ENCODE measurements around the gene MYOF. TPM values are rescaled to one million over a fixed set of nuclear protein-coding genes. Genes with fewer than 3 reads are reported as not detected.

The MYOF gene
- total and polyA plus RNA-seq, 9 of the 15 experiments (the other 6 are each of a cell fraction or from before 2014, with no cell fraction given): 0.06 to 0.27 TPM; not detected in 7

DNA sequence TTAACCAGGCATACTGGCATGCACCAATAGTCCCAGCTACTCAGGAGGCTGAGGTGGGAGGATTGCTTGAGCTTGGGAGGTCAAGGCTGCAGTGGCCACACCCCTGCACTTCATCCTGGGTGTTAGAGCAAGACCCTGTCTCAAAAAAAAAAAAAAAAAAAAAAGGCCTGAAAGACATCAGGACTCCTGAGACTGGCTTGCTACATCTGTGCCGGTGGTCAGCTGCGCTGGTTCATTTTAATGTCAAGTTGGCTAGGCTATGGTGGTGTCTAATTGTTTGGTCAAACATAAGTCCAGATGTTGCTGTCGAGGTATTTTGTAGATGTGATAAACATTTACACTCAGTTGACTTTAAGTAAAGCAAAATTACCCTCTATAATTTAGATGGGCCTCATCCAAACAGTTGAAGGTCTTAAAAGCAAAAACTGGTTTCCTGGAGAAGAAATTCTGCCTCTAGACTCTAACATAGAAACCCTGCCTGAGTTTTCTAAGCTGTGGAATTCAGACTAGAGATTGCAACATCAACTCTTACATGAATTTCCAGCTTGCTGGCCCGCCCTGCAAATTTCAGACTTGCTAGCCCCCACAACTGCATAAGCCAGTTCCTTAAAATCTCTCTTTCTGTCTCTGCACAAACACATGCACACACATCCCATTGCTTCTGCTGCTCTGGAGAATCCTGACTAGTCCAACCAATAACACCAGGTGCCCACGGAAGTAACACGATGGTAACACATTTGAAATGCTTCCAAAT is 18.2 kb downstream of the MYOF start:
- intact Hi-C loops (cut with micrococcal nuclease): no loop called here
- Histone ChIP-seq H4K20me1 (replicated peaks; ENCODE audit: control insufficient read depth, insufficient read depth, low read length) (no peaks in the 10 kb centered on the region), H3K36me3 (ENCODE audit: control insufficient read depth, insufficient read depth, low read length) (no peaks in the 10 kb centered on the region), H3K27me3 (ENCODE audit: control insufficient read depth in 2 of 2, insufficient read depth in 2 of 2, low read length in 2 of 2) (peaks cover 0 to 9% of the 10 kb centered on the region in 2 experiments; a peak in 2 of 5 replicates), H2AFZ (ENCODE audit: low read depth, low read length) (no peak overlapping the region), H3K9me1 (ENCODE audit: control insufficient read depth, insufficient read depth, low read length) (no peaks in the 10 kb centered on the region), H3K4me2 (ENCODE audit: insufficient read depth, low read length) (no peak overlapping the region), H3K9me3 (replicated peaks; ENCODE audit: control insufficient read depth, insufficient read depth, low read depth, low read length) (no peaks in the 10 kb centered on the region), H3K79me2 (ENCODE audit: control insufficient read depth, insufficient read depth, low read length) (no peaks in the 10 kb centered on the region), H3K9ac (ENCODE audit: insufficient read depth in 1 of 2, low read depth in 2 of 2, low read length in 2 of 2) (no peak overlapping the region), H3K27ac (ENCODE audit: extremely low read depth, low read depth, low read length) (no peak overlapping the region), H3K4me3 (no peak overlapping the region), H3K4me1 (replicated peaks in 1 of 2; ENCODE audit: control insufficient read depth in 2 of 2, insufficient read depth in 2 of 2, low read length in 2 of 2) (no peaks in the 10 kb centered on the region; a peak in 1 of 5 replicates)
- WGBS (ENCODE audit: insufficient coverage, low coverage, missing lambda C conversion rate): 2% methylated on average over 4 of the region's 6 CpGs
- FAIRE-seq (no peak), ATAC-seq (no peak), DNase-seq (ENCODE audit: extremely low read depth in 1 of 4, low spot score in 3 of 4) (no peak)
- no TSS peak for BruUV-seq (replicated peaks)
- ChIA-PET POLR2A (interaction anchor here (1.3 kb wide), 1 partner anchor 9 kb away, joined by 3 read pairs; no protein-coding TSS in a partner anchor), CTCF (ENCODE audit: low intra/inter-chr PET ratio) (no interaction called here)
- in situ Hi-C loops (cut with MboI): no loop called here
- TF ChIP-seq HEY1 (CRISPR knock-in tag; IDR thresholded peaks at IDR 0.05; ENCODE audit: borderline replicate concordance): no peak
- TF ChIP-seq ZNF780A (CRISPR knock-in tag; IDR thresholded peaks at IDR 0.05): no peak
- 0 out of 2 replicates have a peak, but pooled peaks have one; percentile 26 for TF ChIP-seq ZNF134 (CRISPR knock-in tag; conservative IDR thresholded peaks at IDR 0.05)
- TF ChIP-seq FIP1L1 (IDR thresholded peaks at IDR 0.05; ENCODE audit: low read depth, low read length, poor library complexity, severe bottlenecking): no peak

DNA sequence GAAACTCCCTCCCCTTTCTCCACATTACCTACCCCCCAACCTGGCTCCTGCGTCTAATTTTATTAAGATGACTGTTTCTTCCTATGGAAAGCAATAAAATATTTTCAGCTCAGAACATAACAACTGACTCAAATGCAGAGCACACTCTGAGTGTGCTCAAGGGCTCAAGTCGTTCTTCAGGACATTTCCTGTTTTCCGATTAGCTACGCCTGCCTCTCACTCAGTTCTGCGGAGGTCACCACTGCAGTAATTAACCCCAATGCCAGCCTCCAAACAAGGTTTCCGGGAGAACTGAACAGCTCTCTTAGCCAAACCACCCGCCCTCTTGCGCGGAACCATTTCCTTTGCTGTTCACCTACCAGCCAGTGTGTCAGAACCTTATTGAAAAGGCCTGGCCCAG is 19.3 kb downstream of the MYOF start:
- H3K27me3 ChIP-seq (ENCODE audit: control insufficient read depth in 2 of 2, insufficient read depth in 2 of 2, low read length in 2 of 2): peaks cover 0 to 12% of the 10 kb centered on the region in 2 experiments; a peak in 2 of 5 replicates
- intact Hi-C loops (cut with micrococcal nuclease): no loop called here
- H3K9me1 ChIP-seq (ENCODE audit: control insufficient read depth, insufficient read depth, low read length): no peaks in the 10 kb centered on the region
- WGBS (ENCODE audit: insufficient coverage, low coverage, missing lambda C conversion rate): 25% methylated on average over 9 of the region's 9 CpGs
- no peak overlapping the region for H2AFZ ChIP-seq (ENCODE audit: low read depth, low read length)
- no peak overlapping the region for H3K4me2 ChIP-seq (ENCODE audit: insufficient read depth, low read length)
- no peaks in the 10 kb centered on the region for H3K36me3 ChIP-seq (ENCODE audit: control insufficient read depth, insufficient read depth, low read length)
- DNase-seq (ENCODE audit: extremely low read depth in 1 of 4, low spot score in 3 of 4): no peak
- TF ChIP-seq ZNF780A (CRISPR knock-in tag; IDR thresholded peaks at IDR 0.05): no peak
- TF ChIP-seq PKNOX1 (IDR thresholded peaks at IDR 0.05): peak; percentile 67
- no peaks in the 10 kb centered on the region; a peak in 1 of 5 replicates for H3K4me1 ChIP-seq (replicated peaks in 1 of 2; ENCODE audit: control insufficient read depth in 2 of 2, insufficient read depth in 2 of 2, low read length in 2 of 2)
- no peak for ATAC-seq
- FAIRE-seq: no peak
- CTCF ChIA-PET (ENCODE audit: low intra/inter-chr PET ratio): interaction anchor here (0.7 kb wide), 1 partner anchor 558 kb away, joined by 3 read pairs; no protein-coding TSS in a partner anchor
- no TSS peak for BruUV-seq (replicated peaks)
- H3K9me3 ChIP-seq (replicated peaks; ENCODE audit: control insufficient read depth, insufficient read depth, low read depth, low read length): no peaks in the 10 kb centered on the region
- no peaks in the 10 kb centered on the region for H4K20me1 ChIP-seq (replicated peaks; ENCODE audit: control insufficient read depth, insufficient read depth, low read length)
- H3K9ac ChIP-seq (ENCODE audit: insufficient read depth in 1 of 2, low read depth in 2 of 2, low read length in 2 of 2): no peak overlapping the region
- H3K27ac ChIP-seq (ENCODE audit: extremely low read depth, low read depth, low read length): no peak overlapping the region
- no peak overlapping the region for H3K4me3 ChIP-seq
- no peaks in the 10 kb centered on the region for H3K79me2 ChIP-seq (ENCODE audit: control insufficient read depth, insufficient read depth, low read length)
- POLR2A ChIA-PET: no interaction called here
- in situ Hi-C loops (cut with MboI): no loop called here

Data from K562 (cell line).